GM11168 (cell line): ENCODE results near the gene ALKBH2.
"Not testable (repeated sequence)": the region's sequence is repeated elsewhere in the genome, so short reads cannot be mapped to it uniquely, and the experiment has no call there.

ENCODE experiments used
- in situ Hi-C: fragments of 300-500 bp; cut with MboI; formaldehyde crosslinking; loops from one replicate; pipeline ENCODE4 v1.12.0; 2022; ENCODE audit warnings: low sequenced_read_pairs; ENCODE audit not compliant: unreplicated experiment

Gene ALKBH2

GRCh38 chr12:109084425-109084824 is 8.8 kb downstream of the ALKBH2 start:
- in situ Hi-C loops: loop anchor here (25.0 kb wide), 1 partner anchor 222 kb away; the partner anchor contains the start of gene SSH1

- in situ Hi-C loops: loop anchor here (25.0 kb wide), 1 partner anchor 220 kb away; the partner anchor contains the start of gene SSH1
These were observed 10.5 kb downstream of the ALKBH2 start for GRCh38 chr12:109082751-109083150.

- in situ Hi-C loops: loop anchor here (25.0 kb wide), 1 partner anchor 213 kb away; the partner anchor contains the start of gene SSH1
These were observed 18.4 kb downstream of the ALKBH2 start for GRCh38 chr12:109074866-109075265.

DNA sequence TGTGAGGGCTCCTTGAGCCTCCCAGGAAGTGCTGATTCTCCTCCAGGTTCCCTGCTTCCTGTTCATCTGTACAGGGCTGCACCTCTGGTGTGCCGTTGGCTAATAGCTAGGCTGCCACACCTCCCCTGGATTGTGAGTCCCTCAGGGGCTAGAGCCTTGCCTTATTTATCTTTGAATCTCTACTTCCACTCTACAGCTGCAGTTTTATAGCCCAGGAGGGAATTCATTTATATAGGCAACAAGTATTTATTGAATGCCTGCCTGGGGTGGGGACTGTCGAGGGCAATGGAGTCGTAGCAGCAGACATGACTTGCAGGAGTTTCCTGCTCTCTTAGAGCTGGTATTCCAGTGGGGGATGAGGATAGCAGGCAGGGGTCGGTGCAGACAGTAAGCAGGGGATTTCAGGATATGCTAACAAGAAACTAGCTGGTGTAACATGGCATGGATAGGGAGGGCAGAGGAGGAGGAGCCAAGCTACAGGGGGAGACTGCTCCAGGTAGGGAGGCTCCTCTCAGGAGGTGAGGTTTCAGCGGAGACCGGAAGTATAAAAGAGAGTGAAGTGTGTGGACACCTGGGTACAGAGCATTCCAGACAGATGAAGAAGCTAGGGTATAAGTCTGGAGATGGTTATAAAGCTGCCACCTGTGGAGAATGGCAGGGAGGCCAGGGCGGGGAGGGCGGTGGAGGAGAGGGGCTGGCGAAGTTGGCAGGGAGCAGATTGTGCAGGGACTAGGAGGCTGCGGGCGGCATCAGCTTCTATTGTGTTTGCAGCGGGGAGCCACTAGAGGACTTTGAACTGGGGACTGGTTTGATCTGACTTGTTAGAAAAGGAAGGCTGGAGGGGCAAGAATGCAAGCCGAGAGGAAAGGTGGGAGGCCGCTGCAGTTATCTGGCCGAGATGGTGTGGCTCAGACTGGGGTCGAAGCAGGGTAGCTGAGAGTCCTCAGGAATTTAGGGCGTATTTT is 23.7 kb downstream of the ALKBH2 start:
- in situ Hi-C loops: no loop called here

GRCh38 chr12:109065853-109066193 is 27.4 kb downstream of the ALKBH2 start:
- in situ Hi-C loops: no loop called here

DNA sequence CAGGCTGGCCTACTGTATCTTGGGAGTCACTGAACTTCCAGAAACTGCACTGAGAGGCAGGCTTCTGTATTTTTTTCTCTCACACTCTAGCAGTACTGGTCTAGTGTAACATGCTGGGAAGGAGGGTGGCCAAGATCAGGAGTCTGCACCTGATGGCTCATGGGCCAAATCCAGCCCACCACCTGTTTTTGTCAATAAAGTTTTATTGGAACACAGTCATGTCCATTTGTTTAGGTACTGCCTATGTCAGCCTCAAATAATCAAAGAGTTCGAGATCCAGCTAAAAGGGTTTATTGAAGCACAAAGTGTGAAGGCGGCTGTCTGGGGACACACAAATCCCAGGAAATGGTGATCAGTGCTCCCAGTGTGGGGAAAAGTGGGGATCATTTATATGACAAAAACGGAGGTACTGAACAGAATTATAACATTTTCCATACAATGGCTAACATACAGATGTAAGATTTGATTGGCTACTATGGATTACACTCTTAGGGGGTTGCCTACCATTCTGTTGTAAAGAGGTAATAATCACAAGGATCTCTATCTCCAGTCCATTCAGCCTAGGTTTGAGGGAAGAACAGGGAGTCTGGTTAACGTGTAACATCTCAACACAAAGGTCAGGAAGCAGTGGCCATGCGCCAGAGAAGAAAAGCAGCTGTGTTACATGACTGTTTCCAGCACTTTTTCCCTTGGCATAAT is 28.0 kb downstream of the ALKBH2 start:
- in situ Hi-C loops: no loop called here

DNA sequence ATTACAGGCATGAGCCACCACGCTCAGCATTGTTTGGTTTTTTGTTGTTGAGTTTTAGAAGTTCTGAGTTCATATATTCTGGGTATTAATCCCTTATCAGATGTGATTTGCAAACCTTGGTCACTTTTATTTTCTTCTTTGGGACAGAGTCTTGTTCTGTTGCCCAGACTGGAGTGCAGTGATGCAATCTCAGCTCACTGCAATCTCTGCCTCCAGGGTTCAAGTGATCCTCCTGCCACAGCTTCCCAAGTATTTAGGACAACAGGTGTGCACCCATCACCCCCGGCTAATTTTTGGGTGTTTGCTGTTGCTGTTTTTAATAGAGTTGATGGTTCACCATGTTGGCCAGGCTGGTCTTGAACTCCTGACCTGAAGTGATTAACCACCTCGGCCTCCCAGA is 29.1 kb downstream of the ALKBH2 start:
- in situ Hi-C loops: no loop called here

GRCh38 chr12:109058773-109059172 is 34.5 kb downstream of the ALKBH2 start:
- in situ Hi-C loops: no loop called here

DNA sequence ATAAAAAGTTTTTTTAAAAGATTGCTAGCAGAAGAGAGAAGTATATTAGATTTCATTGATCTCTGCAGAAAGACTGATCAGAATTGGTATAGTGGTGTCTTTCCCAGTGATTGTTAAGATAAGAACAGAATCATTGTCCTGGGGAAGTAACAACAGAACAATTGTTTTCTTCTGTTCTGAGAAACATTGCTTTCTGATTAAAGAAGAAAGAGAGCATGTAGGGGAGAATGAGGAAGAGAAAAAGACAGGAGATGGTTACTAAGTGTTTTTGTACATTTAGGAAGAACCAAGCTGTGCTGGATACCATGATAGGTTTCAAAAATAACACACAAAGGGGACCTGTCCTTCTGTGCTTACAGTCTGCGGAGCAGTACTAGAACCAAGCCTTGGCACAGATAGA is 35.9 kb downstream of the ALKBH2 start:
- in situ Hi-C loops: no loop called here

DNA sequence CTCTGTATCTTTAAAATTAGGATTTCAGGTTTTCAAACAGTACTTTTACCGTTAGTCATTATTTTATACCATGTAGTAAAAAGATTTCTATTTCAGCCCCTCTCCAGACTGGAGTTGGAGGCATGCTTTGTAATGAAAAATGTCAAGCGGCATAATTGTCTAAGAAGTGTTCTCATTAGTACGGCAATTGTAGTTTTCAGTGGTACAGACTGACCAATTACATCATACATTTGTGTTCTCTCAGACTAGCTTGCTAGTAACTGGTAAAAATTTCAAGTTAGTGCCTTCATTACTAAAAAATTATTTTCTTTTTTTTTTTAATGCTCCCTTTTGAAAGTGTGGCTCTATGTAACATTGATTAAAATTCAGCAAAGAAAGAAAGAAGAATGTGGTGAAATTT is 36.4 kb downstream of the ALKBH2 start:
- in situ Hi-C loops: no loop called here

DNA sequence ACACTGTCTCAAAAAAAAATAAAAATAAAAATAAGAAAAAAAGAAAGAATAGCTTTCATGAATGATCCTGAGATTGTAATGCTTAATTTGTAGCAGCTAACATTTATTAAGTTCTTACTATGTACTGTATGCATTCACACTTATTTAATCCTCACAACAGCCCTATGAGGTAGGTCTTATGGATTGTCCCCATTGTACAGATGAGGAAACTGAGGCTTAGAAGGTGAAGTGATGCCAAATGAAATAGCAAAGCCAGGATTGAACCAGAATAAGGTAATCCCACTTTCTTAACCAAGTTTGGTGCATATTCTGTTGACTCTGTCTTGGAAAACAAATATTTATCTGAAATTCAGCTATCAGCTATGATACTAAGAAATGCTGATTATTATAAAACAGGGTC is 38.8 kb downstream of the ALKBH2 start:
- in situ Hi-C loops: no loop called here

DNA sequence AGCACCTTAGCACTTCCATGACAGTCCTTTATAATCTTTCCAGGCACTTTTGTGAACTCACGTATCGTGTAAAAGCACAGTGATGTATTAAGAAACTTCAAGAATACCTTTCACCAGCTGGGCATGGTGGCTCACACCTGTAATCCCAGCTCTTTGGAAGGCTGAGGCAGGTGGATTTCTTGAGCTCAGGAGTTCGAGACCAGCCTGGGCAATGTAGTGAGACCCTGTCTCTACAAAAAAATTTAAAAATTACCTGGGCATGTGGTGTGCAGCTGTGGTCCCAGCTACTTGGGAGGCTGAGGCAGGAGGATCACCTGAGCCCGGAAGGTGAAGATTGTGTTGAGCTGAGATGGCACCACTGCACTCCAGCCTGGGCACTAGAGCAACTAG is 39.2 kb downstream of the ALKBH2 start:
- in situ Hi-C loops: not testable (repeated sequence)

DNA sequence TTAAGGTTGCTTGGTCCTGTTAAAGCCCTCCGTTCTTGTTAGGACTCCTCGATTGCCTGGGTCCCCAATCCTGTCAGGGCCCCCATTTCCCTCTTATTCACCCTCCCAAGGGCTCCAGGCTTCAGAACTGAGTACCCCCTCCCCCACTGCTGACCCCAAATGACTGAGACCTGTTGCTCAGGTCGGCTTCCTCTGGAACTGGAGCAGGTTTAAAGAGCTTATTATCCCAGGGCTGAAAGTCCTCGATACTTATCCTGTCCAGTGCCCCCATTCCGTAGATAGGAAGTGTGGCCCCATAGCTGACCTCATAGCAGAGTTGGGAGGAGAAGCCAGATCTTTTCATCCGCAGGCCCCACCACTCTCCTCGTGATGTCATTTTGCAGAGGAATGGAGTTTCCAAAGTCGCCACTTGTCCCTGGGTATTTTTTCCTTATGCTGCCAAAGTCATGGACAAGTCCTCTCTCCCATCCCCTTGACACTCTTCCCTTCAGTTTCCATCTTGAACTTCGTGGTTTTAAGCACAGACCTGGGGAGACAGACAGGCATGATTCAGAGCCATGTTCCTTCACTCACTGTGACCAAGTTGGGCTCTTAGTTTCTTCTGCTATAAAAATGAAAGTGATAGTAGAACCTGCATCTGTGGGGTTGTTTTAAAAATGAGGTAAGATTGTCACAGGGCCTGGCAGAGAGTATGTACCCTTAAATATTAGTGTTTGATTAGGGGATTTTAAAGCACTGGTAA is 39.7 kb downstream of the ALKBH2 start:
- in situ Hi-C loops: no loop called here

DNA sequence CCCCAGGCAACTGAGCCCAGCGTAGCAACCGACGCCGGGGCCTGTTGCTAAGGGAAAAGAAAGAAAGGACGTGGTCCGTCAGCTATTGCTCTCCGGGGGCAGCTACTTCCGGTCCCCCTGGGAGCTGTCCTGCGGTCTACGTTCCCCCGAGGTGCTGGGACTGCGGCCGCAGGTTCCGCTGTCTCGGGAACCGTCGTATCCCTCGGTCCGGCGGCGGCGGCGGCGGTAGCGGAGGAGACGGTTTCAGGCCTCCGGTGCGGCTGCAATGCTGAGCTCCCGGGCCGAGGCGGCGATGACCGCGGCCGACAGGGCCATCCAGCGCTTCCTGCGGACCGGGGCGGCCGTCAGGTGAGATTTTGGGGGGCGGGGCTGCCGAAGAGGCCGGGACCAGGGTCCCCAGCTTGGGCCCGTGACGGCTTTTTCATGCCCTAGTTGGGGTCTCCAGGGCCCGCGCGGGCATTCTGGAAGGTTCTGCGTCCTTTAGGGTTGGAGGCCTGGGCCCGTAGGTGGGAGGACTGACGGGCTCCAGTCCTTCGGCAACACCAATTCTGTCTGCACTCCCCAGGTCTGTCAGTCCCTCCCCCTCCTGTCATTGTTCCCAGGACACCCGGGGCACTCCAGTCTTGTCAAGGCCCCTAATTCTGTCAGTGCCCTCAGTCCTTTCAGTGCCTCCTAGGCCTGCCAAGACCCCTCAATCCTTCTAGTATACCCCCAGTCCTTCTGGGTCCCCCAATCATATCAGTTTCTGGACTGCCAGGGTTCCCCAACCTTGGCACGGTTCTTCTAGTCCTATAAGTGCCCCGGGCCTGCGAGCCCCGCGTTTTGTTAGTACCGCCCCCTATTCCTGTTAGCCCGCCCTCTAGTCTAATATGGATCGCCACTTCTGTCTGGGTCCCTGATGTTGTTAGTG is 40.6 kb downstream of the ALKBH2 start, which contains the start of gene USP30:
TSS of gene USP30 (plus strand) at position 163 of the 910 bp plus-strand sequence. CDS start at position 266, 103 bp downstream.
- in situ Hi-C loops: no loop called here

GRCh38 chr12:109052097-109052413 is 41.2 kb downstream of the ALKBH2 start:
- in situ Hi-C loops: no loop called here

- in situ Hi-C loops: not testable (repeated sequence)
These were observed 43.5 kb downstream of the ALKBH2 start for GRCh38 chr12:109049794-109050193.

DNA sequence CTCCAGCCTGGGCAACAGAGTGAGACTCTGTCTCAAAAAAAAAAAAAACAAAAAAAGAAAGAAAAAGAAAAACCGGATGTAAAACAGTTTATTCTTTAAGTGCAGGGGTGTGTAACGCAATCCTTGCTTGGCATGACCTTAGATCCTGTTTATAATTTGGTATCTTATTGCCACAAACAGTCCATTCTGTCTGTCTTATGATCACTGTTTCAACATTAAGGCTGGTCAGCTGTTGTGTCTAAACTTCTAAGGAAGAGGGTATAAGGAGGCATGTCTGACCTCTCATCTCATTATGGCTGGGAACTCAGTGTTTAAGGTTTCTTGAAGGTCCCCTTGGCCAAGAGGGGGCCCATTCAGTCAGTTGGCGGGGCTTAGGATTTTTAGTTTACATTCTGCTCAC is 44.6 kb downstream of the ALKBH2 start:
- in situ Hi-C loops: not testable (repeated sequence)

GRCh38 chr12:109047081-109047805 is 46.0 kb downstream of the ALKBH2 start:
- in situ Hi-C loops: no loop called here

DNA sequence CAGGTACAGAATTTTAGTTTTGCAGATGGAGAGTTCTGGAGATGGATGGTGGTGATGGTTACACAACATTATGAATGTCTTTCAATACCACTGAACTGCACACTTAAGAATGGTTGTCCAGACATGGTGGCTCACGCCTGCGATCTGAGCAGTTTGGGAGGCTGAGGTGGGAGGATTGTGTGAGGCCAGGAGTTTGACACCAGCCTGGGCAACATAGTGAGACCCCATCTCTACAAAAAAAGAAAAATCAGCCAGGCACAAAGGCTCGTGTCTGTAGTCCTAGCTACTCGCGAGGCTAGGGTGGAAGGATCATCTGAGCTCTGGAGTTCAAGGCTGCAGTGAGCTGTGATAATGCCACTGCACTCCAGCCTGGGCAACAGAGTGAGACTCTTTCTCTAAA is 49.0 kb downstream of the ALKBH2 start:
- in situ Hi-C loops: no loop called here
